Measurements from ENCODE around the gene PRKAB2. TPM values are rescaled to one million over a fixed set of nuclear protein-coding genes. Genes with fewer than 3 reads are reported as not detected.

PRKAB2 gene
- total and polyA plus RNA-seq, 9 of the 15 experiments (the other 6 are each of a cell fraction or from before 2014, with no cell fraction given) = 2.3 to 20.8 (median 7.9) TPM

GRCh38 chr1:147172168-147173016, at the start of gene PRKAB2 (continued):
- TF ChIP-seq ZNF175 (CRISPR knock-in tag; IDR thresholded peaks at IDR 0.05; ENCODE audit: low read depth) (no peak), TEAD2 (tag; IDR thresholded peaks at IDR 0.05) (no peak), NR2F6 (CRISPR knock-in tag; IDR thresholded peaks at IDR 0.05) (no peak), MECOM (CRISPR knock-in tag; IDR thresholded peaks at IDR 0.05) (no peak), SMARCE1 (IDR thresholded peaks at IDR 0.05) (no peak), BRF1 (IDR thresholded peaks at IDR 0.05; ENCODE audit: borderline replicate concordance, extremely low read depth, insufficient read length) (no peak), ZNF124 (CRISPR knock-in tag; IDR thresholded peaks at IDR 0.05) (no peak), RB1 (IDR thresholded peaks at IDR 0.05; ENCODE audit: low read depth) (peak; percentile 97), TCF15 (CRISPR knock-in tag; IDR thresholded peaks at IDR 0.05) (no peak), FOXK2 (conservative IDR thresholded peaks at IDR 0.05 in 1 of 2, IDR thresholded peaks at IDR 0.05 in 1 of 2; ENCODE audit: low read depth in 2 of 2) (peak; percentile 93 to 95), RBM34 (IDR thresholded peaks at IDR 0.05; ENCODE audit: borderline replicate concordance, insufficient read depth, low read length) (no peak), CXXC5 (CRISPR knock-in tag; IDR thresholded peaks at IDR 0.05) (peak; percentile 93), MAFG (tag; conservative IDR thresholded peaks at IDR 0.05) (no peak)
- TF ChIP-seq, protein P1, sequence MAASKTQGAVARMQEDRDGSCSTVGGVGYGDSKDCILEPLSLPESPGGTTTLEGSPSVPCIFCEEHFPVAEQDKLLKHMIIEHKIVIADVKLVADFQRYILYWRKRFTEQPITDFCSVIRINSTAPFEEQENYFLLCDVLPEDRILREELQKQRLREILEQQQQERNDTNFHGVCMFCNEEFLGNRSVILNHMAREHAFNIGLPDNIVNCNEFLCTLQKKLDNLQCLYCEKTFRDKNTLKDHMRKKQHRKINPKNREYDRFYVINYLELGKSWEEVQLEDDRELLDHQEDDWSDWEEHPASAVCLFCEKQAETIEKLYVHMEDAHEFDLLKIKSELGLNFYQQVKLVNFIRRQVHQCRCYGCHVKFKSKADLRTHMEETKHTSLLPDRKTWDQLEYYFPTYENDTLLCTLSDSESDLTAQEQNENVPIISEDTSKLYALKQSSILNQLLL (CRISPR knock-in tag; IDR thresholded peaks at IDR 0.05; ENCODE audit: borderline replicate concordance) = no peak
- TF ChIP-seq, protein P2, sequence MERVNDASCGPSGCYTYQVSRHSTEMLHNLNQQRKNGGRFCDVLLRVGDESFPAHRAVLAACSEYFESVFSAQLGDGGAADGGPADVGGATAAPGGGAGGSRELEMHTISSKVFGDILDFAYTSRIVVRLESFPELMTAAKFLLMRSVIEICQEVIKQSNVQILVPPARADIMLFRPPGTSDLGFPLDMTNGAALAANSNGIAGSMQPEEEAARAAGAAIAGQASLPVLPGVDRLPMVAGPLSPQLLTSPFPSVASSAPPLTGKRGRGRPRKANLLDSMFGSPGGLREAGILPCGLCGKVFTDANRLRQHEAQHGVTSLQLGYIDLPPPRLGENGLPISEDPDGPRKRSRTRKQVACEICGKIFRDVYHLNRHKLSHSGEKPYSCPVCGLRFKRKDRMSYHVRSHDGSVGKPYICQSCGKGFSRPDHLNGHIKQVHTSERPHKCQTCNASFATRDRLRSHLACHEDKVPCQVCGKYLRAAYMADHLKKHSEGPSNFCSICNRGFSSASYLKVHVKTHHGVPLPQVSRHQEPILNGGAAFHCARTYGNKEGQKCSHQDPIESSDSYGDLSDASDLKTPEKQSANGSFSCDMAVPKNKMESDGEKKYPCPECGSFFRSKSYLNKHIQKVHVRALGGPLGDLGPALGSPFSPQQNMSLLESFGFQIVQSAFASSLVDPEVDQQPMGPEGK (CRISPR knock-in tag; IDR thresholded peaks at IDR 0.05; ENCODE audit: borderline replicate concordance) = no peak
- TF ChIP-seq, protein P3, sequence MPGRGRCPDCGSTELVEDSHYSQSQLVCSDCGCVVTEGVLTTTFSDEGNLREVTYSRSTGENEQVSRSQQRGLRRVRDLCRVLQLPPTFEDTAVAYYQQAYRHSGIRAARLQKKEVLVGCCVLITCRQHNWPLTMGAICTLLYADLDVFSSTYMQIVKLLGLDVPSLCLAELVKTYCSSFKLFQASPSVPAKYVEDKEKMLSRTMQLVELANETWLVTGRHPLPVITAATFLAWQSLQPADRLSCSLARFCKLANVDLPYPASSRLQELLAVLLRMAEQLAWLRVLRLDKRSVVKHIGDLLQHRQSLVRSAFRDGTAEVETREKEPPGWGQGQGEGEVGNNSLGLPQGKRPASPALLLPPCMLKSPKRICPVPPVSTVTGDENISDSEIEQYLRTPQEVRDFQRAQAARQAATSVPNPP (IDR thresholded peaks at IDR 0.05; ENCODE audit: borderline replicate concordance, insufficient read depth, insufficient read length) = no peak
- TF ChIP-seq, protein P4, sequence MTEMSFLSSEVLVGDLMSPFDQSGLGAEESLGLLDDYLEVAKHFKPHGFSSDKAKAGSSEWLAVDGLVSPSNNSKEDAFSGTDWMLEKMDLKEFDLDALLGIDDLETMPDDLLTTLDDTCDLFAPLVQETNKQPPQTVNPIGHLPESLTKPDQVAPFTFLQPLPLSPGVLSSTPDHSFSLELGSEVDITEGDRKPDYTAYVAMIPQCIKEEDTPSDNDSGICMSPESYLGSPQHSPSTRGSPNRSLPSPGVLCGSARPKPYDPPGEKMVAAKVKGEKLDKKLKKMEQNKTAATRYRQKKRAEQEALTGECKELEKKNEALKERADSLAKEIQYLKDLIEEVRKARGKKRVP (CRISPR knock-in tag; IDR thresholded peaks at IDR 0.05) = no peak
- TF ChIP-seq, protein P5, sequence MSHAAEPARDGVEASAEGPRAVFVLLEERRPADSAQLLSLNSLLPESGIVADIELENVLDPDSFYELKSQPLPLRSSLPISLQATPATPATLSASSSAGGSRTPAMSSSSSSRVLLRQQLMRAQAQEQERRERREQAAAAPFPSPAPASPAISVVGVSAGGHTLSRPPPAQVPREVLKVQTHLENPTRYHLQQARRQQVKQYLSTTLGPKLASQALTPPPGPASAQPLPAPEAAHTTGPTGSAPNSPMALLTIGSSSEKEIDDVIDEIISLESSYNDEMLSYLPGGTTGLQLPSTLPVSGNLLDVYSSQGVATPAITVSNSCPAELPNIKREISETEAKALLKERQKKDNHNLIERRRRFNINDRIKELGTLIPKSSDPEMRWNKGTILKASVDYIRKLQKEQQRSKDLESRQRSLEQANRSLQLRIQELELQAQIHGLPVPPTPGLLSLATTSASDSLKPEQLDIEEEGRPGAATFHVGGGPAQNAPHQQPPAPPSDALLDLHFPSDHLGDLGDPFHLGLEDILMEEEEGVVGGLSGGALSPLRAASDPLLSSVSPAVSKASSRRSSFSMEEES (CRISPR knock-in tag; IDR thresholded peaks at IDR 0.05) = no peak
